ENCODE results near the gene AIP.
A peak's percentile ranks its signal among the peaks of the same experiment; 100 is the strongest.
"Not testable (repeated sequence)": the region's sequence is repeated elsewhere in the genome, so short reads cannot be mapped to it uniquely, and the experiment has no call there.

AIP gene

GRCh38 chr11:67482275-67482826 lies 475 bp upstream of the AIP start:
- H3K27me3 ChIP-seq (ENCODE audit: insufficient read depth, poor library complexity, severe bottlenecking), result no peaks in the 10 kb centered on the region
- peak in 1 of 2 experiments; percentile 57 for DNase-seq (ENCODE audit: low read depth in 1 of 2, low spot score in 1 of 2)
- peak; percentile 89; the same call in 1 of the 2 replicates for TF ChIP-seq SPI1 (IDR thresholded peaks at IDR 0.05; ENCODE audit: borderline replicate concordance, low read depth)
- TF ChIP-seq, protein P1, sequence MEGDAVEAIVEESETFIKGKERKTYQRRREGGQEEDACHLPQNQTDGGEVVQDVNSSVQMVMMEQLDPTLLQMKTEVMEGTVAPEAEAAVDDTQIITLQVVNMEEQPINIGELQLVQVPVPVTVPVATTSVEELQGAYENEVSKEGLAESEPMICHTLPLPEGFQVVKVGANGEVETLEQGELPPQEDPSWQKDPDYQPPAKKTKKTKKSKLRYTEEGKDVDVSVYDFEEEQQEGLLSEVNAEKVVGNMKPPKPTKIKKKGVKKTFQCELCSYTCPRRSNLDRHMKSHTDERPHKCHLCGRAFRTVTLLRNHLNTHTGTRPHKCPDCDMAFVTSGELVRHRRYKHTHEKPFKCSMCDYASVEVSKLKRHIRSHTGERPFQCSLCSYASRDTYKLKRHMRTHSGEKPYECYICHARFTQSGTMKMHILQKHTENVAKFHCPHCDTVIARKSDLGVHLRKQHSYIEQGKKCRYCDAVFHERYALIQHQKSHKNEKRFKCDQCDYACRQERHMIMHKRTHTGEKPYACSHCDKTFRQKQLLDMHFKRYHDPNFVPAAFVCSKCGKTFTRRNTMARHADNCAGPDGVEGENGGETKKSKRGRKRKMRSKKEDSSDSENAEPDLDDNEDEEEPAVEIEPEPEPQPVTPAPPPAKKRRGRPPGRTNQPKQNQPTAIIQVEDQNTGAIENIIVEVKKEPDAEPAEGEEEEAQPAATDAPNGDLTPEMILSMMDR (IDR thresholded peaks at IDR 0.05; ENCODE audit: insufficient read depth, low read length), result no peak
- peak overlapping the region; percentile 66 for H3K27ac ChIP-seq (replicated peaks)
- H3K4me3 ChIP-seq (replicated peaks; ENCODE audit: insufficient read depth, low read length), result peak overlapping the region; percentile 48

GRCh38 chr11:67483831-67484665 lies 1.2 kb downstream of the AIP start:
- Histone ChIP-seq H3K27ac (replicated peaks) (no peak overlapping the region), H3K27me3 (ENCODE audit: insufficient read depth, poor library complexity, severe bottlenecking) (no peaks in the 10 kb centered on the region), H3K4me3 (replicated peaks; ENCODE audit: insufficient read depth, low read length) (no peak overlapping the region)
- TF ChIP-seq GABPA (IDR thresholded peaks at IDR 0.05; ENCODE audit: low read depth) (no peak), SPI1 (IDR thresholded peaks at IDR 0.05; ENCODE audit: borderline replicate concordance, low read depth) (no peak), POLR2AphosphoS5 (IDR thresholded peaks at IDR 0.05; ENCODE audit: low read depth) (no peak)
- TF ChIP-seq, protein P2, sequence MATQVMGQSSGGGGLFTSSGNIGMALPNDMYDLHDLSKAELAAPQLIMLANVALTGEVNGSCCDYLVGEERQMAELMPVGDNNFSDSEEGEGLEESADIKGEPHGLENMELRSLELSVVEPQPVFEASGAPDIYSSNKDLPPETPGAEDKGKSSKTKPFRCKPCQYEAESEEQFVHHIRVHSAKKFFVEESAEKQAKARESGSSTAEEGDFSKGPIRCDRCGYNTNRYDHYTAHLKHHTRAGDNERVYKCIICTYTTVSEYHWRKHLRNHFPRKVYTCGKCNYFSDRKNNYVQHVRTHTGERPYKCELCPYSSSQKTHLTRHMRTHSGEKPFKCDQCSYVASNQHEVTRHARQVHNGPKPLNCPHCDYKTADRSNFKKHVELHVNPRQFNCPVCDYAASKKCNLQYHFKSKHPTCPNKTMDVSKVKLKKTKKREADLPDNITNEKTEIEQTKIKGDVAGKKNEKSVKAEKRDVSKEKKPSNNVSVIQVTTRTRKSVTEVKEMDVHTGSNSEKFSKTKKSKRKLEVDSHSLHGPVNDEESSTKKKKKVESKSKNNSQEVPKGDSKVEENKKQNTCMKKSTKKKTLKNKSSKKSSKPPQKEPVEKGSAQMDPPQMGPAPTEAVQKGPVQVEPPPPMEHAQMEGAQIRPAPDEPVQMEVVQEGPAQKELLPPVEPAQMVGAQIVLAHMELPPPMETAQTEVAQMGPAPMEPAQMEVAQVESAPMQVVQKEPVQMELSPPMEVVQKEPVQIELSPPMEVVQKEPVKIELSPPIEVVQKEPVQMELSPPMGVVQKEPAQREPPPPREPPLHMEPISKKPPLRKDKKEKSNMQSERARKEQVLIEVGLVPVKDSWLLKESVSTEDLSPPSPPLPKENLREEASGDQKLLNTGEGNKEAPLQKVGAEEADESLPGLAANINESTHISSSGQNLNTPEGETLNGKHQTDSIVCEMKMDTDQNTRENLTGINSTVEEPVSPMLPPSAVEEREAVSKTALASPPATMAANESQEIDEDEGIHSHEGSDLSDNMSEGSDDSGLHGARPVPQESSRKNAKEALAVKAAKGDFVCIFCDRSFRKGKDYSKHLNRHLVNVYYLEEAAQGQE (IDR thresholded peaks at IDR 0.05; ENCODE audit: insufficient replicate concordance, low read depth), result no peak
- TF ChIP-seq, protein P1 (IDR thresholded peaks at IDR 0.05; ENCODE audit: insufficient read depth, low read length), result no peak
- no peak for DNase-seq (ENCODE audit: low read depth in 1 of 2, low spot score in 1 of 2)

DNA sequence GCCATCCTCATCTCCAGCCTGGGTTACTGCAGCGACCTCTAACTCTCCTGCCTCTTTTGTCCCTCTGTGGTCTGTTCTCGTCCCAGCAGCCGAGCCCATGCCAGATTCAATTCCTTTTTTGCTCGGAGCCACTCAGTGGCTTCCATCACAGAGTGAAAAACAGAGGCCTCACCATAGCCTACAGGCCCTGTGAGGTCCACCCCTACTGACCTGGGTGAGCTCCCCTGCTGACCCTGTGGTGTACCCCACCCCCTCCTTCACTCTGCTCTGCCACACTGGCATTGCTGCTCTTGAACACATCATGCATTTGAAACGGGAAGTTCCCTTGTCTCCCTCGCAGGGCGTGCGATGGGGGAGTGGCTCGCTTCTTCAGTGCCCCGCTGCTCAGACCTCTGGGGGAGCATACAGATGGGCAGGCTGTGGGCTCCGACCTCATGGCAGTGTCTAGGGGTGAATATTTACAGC lies 2.1 kb downstream of the AIP start:
- Histone ChIP-seq H3K27ac (replicated peaks) (no peak overlapping the region), H3K4me3 (replicated peaks; ENCODE audit: insufficient read depth, low read length) (no peak overlapping the region)
- peak; percentile 51 to 76 for DNase-seq (ENCODE audit: low read depth in 1 of 2, low spot score in 1 of 2)

DNA sequence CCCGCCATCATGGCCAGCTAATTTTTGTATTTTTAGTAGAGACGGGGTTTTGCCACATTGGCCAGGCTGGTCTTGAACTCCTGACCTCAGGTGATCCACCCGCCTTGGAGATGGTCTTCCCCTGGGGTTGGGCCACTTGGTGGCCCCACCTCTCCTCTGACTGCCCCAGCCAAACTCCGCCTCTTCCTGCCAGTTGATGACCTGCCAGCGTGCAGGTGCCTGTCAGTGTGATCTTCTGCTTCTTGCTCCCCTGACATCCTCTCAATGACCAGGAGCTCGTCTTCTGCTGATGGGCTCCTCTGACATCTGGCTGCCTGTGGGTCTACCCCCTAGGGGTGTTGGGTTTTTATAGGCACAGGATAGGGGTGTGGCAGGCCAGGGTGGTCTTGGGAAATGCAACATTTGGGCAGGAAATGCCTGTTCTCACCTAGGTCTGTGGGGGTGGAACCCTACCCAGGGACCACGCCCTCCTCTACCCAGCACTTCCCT lies 3.1 kb downstream of the AIP start:
- H3K27ac ChIP-seq (replicated peaks); H3K4me3 ChIP-seq (replicated peaks; ENCODE audit: insufficient read depth, low read length); DNase-seq (ENCODE audit: low read depth in 1 of 2, low spot score in 1 of 2); H3K27me3 ChIP-seq (ENCODE audit: insufficient read depth, poor library complexity, severe bottlenecking): not testable (repeated sequence)

More for the DNA sequence above, 2.1 kb downstream of the AIP start:
- H3K27me3 ChIP-seq (ENCODE audit: insufficient read depth, poor library complexity, severe bottlenecking), result no peaks in the 10 kb centered on the region
- TF ChIP-seq SPI1 (IDR thresholded peaks at IDR 0.05; ENCODE audit: borderline replicate concordance, low read depth), result peak; percentile 47; the same call in 1 of the 2 replicates
- TF ChIP-seq, protein P1 (IDR thresholded peaks at IDR 0.05; ENCODE audit: insufficient read depth, low read length), result no peak
- TF ChIP-seq GABPA (IDR thresholded peaks at IDR 0.05; ENCODE audit: low read depth), result no peak
- TF ChIP-seq POLR2AphosphoS5 (IDR thresholded peaks at IDR 0.05; ENCODE audit: low read depth), result no peak
- TF ChIP-seq, protein P2 (IDR thresholded peaks at IDR 0.05; ENCODE audit: insufficient replicate concordance, low read depth), result no peak
